Epithelial cell of proximal tubule (primary cell): ENCODE results near the gene NSUN2. TPM values are rescaled to one million over a fixed set of nuclear protein-coding genes. Genes with fewer than 3 reads are reported as not detected.
"Not testable (repeated sequence)": the region's sequence is repeated elsewhere in the genome, so short reads cannot be mapped to it uniquely, and the experiment has no call there.

Experiments used
- DNase-seq: peaks from one replicate; pipeline ENCODE4 v3.0.0-alpha.2; 2011; ENCODE audit warnings: low read depth
- H3K4me3 ChIP-seq: 2 replicates; pipeline ENCODE4 v1.5.1; 2011; ENCODE audit warnings: low read depth, mild to moderate bottlenecking, low read length
- CTCF ChIP-seq: conservative IDR thresholded peaks from 2 replicates; pipeline ENCODE4 v1.5.1; 2012; ENCODE audit warnings: low read depth, mild to moderate bottlenecking, low read length
- total RNA-seq: library from RNA; depleted of rRNA; stranded (reverse); fragments of >200 nt; gene quantifications from 2 replicates; pipeline ENCODE4 v1.2.3, GENCODE V29; 2015

The NSUN2 gene
- total RNA-seq, 1 donor from 2014 or later, result 59.0 TPM

- H3K4me3 ChIP-seq, result no peak overlapping the region
- TF ChIP-seq CTCF, result no peak
- DNase-seq, result no peak
Measured at GRCh38 chr5:6574111-6574510, 58.7 kb downstream of the NSUN2 start.

- no peak for TF ChIP-seq CTCF
- DNase-seq, result no peak
- no peak overlapping the region for H3K4me3 ChIP-seq
Measured at GRCh38 chr5:6573651-6574101, 59.2 kb downstream of the NSUN2 start.

GRCh38 chr5:6572825-6573380, 59.9 kb downstream of the NSUN2 start:
- H3K4me3 ChIP-seq, result no peak overlapping the region
- DNase-seq, result no peak

GRCh38 chr5:6572086-6572824, 60.6 kb downstream of the NSUN2 start:
- TF ChIP-seq CTCF, result no peak
- DNase-seq, result no peak
- H3K4me3 ChIP-seq, result no peak overlapping the region

More at GRCh38 chr5:6572825-6573380, 59.9 kb downstream of the NSUN2 start:
- TF ChIP-seq CTCF, result no peak

- DNase-seq, result not testable (repeated sequence)
Measured at GRCh38 chr5:6571607-6572006, 61.2 kb downstream of the NSUN2 start.

GRCh38 chr5:6570530-6570929, 62.3 kb downstream of the NSUN2 start:
- TF ChIP-seq CTCF, result no peak
- no peak for DNase-seq

More at GRCh38 chr5:6571607-6572006, 61.2 kb downstream of the NSUN2 start:
- not testable (repeated sequence) for H3K4me3 ChIP-seq

GRCh38 chr5:6568889-6569288, 64.0 kb downstream of the NSUN2 start:
- TF ChIP-seq CTCF, result no peak
- DNase-seq, result no peak
- no peak overlapping the region for H3K4me3 ChIP-seq

More at GRCh38 chr5:6570530-6570929, 62.3 kb downstream of the NSUN2 start:
- H3K4me3 ChIP-seq, result no peak overlapping the region
